ENCODE measurements around the gene MCRS1.

DNA sequence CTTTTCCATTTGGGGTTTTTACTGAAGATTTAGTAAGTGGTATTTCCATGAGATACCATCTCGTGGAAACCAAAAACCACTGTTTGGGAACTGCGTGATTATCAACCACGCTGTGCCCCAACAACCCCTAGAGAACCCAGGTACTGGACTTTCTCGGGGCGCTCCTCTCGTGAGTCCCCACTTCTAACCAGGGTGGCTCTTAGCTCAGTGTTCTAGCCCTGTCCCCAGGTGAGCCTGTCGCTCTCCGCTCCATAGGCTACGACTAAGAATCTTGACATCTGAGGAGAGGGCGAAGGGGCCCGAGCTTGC, 686 bp downstream of the MCRS1 start:
- no peak for TF ChIP-seq ZNF331 (CRISPR knock-in tag; IDR thresholded peaks at IDR 0.05; ENCODE audit: low read depth)
- no peak for TF ChIP-seq EZH2 (IDR thresholded peaks at IDR 0.05; ENCODE audit: low read depth, unreplicated experiment)
